ENCODE measurements around the gene DNAH2.
A peak's percentile ranks its signal among the peaks of the same experiment; 100 is the strongest.

Gene DNAH2

GRCh38 chr17:7716901-7717755 lies at the start of gene DNAH2:
Gene DNAH2 (plus strand): TSS chr17:7717744. CDS start chr17:7719735, 1,991 bp downstream.
- peak; percentile 88 for DNase-seq

- no peak for DNase-seq
These were observed 49.1 kb upstream of the DNAH2 start for GRCh38 chr17:7668482-7668881.

- no peak for DNase-seq
These were observed 44.3 kb upstream of the DNAH2 start for GRCh38 chr17:7673239-7673638.

- no peak for DNase-seq
These were observed 42.6 kb upstream of the DNAH2 start for GRCh38 chr17:7674934-7675333.

GRCh38 chr17:7676533-7676932 lies 41.0 kb upstream of the DNAH2 start:
- no peak for DNase-seq

- DNase-seq: no peak
These were observed 40.0 kb upstream of the DNAH2 start for GRCh38 chr17:7677388-7678067.

GRCh38 chr17:7684851-7685532 lies 32.6 kb upstream of the DNAH2 start:
- no peak for DNase-seq

- DNase-seq: peak; percentile 94
These were observed 31.9 kb upstream of the DNAH2 start for GRCh38 chr17:7685533-7686221.

- peak; percentile 94 for DNase-seq
These were observed 31.1 kb upstream of the DNAH2 start for GRCh38 chr17:7686222-7687071.

- peak; percentile 87 for DNase-seq
These were observed 30.3 kb upstream of the DNAH2 start, which contains the start of gene TP53 for GRCh38 chr17:7687072-7687907. Gene TP53 (minus strand): TSS chr17:7687490. CDS start chr17:7676594, 10,896 bp downstream.

- peak; percentile 95 for DNase-seq
These were observed 29.4 kb upstream of the DNAH2 start, which contains the start of gene WRAP53 for GRCh38 chr17:7687908-7688807. Gene WRAP53 (plus strand): TSS chr17:7688477. CDS start chr17:7688649, 172 bp downstream.

- DNase-seq: no peak
These were observed 28.7 kb upstream of the DNAH2 start for GRCh38 chr17:7688808-7689316.

- DNase-seq: no peak
These were observed 22.0 kb upstream of the DNAH2 start for GRCh38 chr17:7695586-7695985.

- no peak for DNase-seq
These were observed 19.5 kb upstream of the DNAH2 start for GRCh38 chr17:7697828-7698588.

GRCh38 chr17:7700510-7700909 lies 17.0 kb upstream of the DNAH2 start:
- DNase-seq: no peak

GRCh38 chr17:7701681-7702080 lies 15.9 kb upstream of the DNAH2 start:
- DNase-seq: no peak

- DNase-seq: no peak
These were observed 14.8 kb upstream of the DNAH2 start for GRCh38 chr17:7702776-7703175.

GRCh38 chr17:7703584-7704479 lies 13.7 kb upstream of the DNAH2 start:
- DNase-seq: peak; percentile 43

Data from NCI-H1092 treated with DMSO at 0.1 percent for 48 hours (cell line).